Measurements from ENCODE around the gene CAGE1.
A peak's percentile ranks its signal among the peaks of the same experiment; 100 is the strongest.

CAGE1 gene

GRCh38 chr6:7401075-7401474, 11.5 kb upstream of the CAGE1 start:
- H3K14ac ChIP-seq (ENCODE audit: low read length): no peak overlapping the region
- no peaks in the 10 kb centered on the region for H3K9me3 ChIP-seq (replicated peaks in 1 of 2; ENCODE audit: control insufficient read depth in 2 of 2, insufficient read depth in 1 of 2, low read depth in 1 of 2, low read length in 2 of 2)
- peaks cover 11 to 96% of the 10 kb centered on the region in 2 donors for H3K36me3 ChIP-seq (replicated peaks in 1 of 2; ENCODE audit: control insufficient read depth in 2 of 2, insufficient read depth in 2 of 2, low read length in 2 of 2)
- H4K8ac ChIP-seq (ENCODE audit: low read depth, low read length): no peak overlapping the region
- H3K18ac ChIP-seq (ENCODE audit: low read length): no peak overlapping the region
- no peak overlapping the region for H2BK12ac ChIP-seq (ENCODE audit: low read length)
- no peak overlapping the region for H3K4me3 ChIP-seq (ENCODE audit: low read length in 2 of 2)
- no CpG with 5 or more reads among the region's 3 CpGs for WGBS, 2 donors (ENCODE audit: extremely low coverage in 2 of 2, insufficient read length in 2 of 2, insufficient replicate concordance in 1 of 2)
- no peak overlapping the region for H2AFZ ChIP-seq (ENCODE audit: low read length)
- H2BK15ac ChIP-seq (ENCODE audit: low read length): no peak overlapping the region
- DNase-seq (ENCODE audit: low spot score): no peak
- H3K9ac ChIP-seq (ENCODE audit: low read depth, low read length, poor library complexity): no peak overlapping the region
- H3K27ac ChIP-seq (replicated peaks; ENCODE audit: low read length): no peak overlapping the region
- no peak overlapping the region for H2BK120ac ChIP-seq (ENCODE audit: low read depth, low read length)
- no peaks in the 10 kb centered on the region for H3K4me1 ChIP-seq (ENCODE audit: control insufficient read depth in 2 of 2, insufficient read depth in 1 of 2, low read depth in 1 of 2, low read length in 2 of 2)
- no peak overlapping the region for H2BK5ac ChIP-seq (ENCODE audit: low read length)
- no peak overlapping the region for H3K23ac ChIP-seq (ENCODE audit: low read depth, low read length, poor library complexity)
- no peak overlapping the region for H2AK5ac ChIP-seq (ENCODE audit: low read depth, low read length)
- no peak overlapping the region for H3K4me2 ChIP-seq (ENCODE audit: insufficient read depth, low read length, poor library complexity, severe bottlenecking)
- H3K4ac ChIP-seq (ENCODE audit: low read length): no peak overlapping the region
- H3K79me1 ChIP-seq (ENCODE audit: low read depth, low read length): no peaks in the 10 kb centered on the region
- no peaks in the 10 kb centered on the region for H3K27me3 ChIP-seq (ENCODE audit: control insufficient read depth in 3 of 3, insufficient read depth in 3 of 3, low read depth in 1 of 3, low read length in 3 of 3)
- H4K91ac ChIP-seq (ENCODE audit: low read depth, low read length, poor library complexity): no peak overlapping the region

GRCh38 chr6:7392402-7392801, 2.9 kb upstream of the CAGE1 start:
- Histone ChIP-seq H3K4me3 (ENCODE audit: low read length in 2 of 2) (no peak overlapping the region), H3K9ac (ENCODE audit: low read depth, low read length, poor library complexity) (no peak overlapping the region), H3K4me2 (ENCODE audit: insufficient read depth, low read length, poor library complexity, severe bottlenecking) (no peak overlapping the region), H2AK5ac (ENCODE audit: low read depth, low read length) (no peak overlapping the region), H3K36me3 (replicated peaks in 1 of 2; ENCODE audit: control insufficient read depth in 2 of 2, insufficient read depth in 2 of 2, low read length in 2 of 2) (peaks cover 2 to 46% of the 10 kb centered on the region in 2 donors), H2AFZ (ENCODE audit: low read length) (no peak overlapping the region), H2BK120ac (ENCODE audit: low read depth, low read length) (no peak overlapping the region), H2BK12ac (ENCODE audit: low read length) (no peak overlapping the region), H3K4ac (ENCODE audit: low read length) (no peak overlapping the region), H2BK15ac (ENCODE audit: low read length) (no peak overlapping the region), H3K27me3 (ENCODE audit: control insufficient read depth in 3 of 3, insufficient read depth in 3 of 3, low read depth in 1 of 3, low read length in 3 of 3) (no peaks in the 10 kb centered on the region), H3K9me3 (replicated peaks in 1 of 2; ENCODE audit: control insufficient read depth in 2 of 2, insufficient read depth in 1 of 2, low read depth in 1 of 2, low read length in 2 of 2) (no peaks in the 10 kb centered on the region), H3K14ac (ENCODE audit: low read length) (no peak overlapping the region), H3K27ac (replicated peaks; ENCODE audit: low read length) (no peak overlapping the region), H3K79me1 (ENCODE audit: low read depth, low read length) (no peaks in the 10 kb centered on the region), H4K8ac (ENCODE audit: low read depth, low read length) (no peak overlapping the region), H4K91ac (ENCODE audit: low read depth, low read length, poor library complexity) (no peak overlapping the region), H3K23ac (ENCODE audit: low read depth, low read length, poor library complexity) (no peak overlapping the region), H2BK5ac (ENCODE audit: low read length) (no peak overlapping the region), H3K4me1 (ENCODE audit: control insufficient read depth in 2 of 2, insufficient read depth in 1 of 2, low read depth in 1 of 2, low read length in 2 of 2) (peaks cover 2% of the 10 kb centered on the region in 2 donors), H3K18ac (ENCODE audit: low read length) (no peak overlapping the region)
- no peak for DNase-seq (ENCODE audit: low spot score)
- WGBS, 2 donors (ENCODE audit: extremely low coverage in 2 of 2, insufficient read length in 2 of 2, insufficient replicate concordance in 1 of 2): no CpG with 5 or more reads among the region's 6 CpGs

DNA sequence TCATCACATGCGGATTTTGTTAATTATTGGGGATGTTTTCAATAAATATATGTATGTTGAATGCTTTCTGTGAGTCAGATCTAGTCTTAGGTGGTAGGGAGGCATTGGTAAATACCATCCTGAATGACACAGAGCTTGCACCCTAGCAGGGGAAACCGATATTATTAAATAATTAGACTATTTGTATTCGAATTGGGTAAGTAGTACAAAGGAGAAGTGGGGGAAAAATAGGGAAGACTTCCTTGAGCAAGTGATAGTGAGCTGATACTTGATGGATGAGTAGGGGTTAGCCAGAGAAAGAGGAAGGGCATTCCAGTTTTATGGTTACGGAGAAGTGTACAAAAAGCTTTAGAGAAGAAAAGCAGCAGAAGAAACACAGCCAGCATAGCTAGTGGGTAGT, 1.6 kb upstream of the CAGE1 start:
- Histone ChIP-seq H3K79me1 (ENCODE audit: low read depth, low read length) (no peaks in the 10 kb centered on the region), H3K9ac (ENCODE audit: low read depth, low read length, poor library complexity) (no peak overlapping the region), H3K4me3 (ENCODE audit: low read length in 2 of 2) (peak overlapping the region in 1 of 2 donors; percentile 73), H3K18ac (ENCODE audit: low read length) (no peak overlapping the region), H3K4ac (ENCODE audit: low read length) (no peak overlapping the region), H2BK5ac (ENCODE audit: low read length) (no peak overlapping the region), H2BK120ac (ENCODE audit: low read depth, low read length) (no peak overlapping the region), H2BK15ac (ENCODE audit: low read length) (no peak overlapping the region), H3K27me3 (ENCODE audit: control insufficient read depth in 3 of 3, insufficient read depth in 3 of 3, low read depth in 1 of 3, low read length in 3 of 3) (no peaks in the 10 kb centered on the region), H3K9me3 (replicated peaks in 1 of 2; ENCODE audit: control insufficient read depth in 2 of 2, insufficient read depth in 1 of 2, low read depth in 1 of 2, low read length in 2 of 2) (no peaks in the 10 kb centered on the region), H4K91ac (ENCODE audit: low read depth, low read length, poor library complexity) (no peak overlapping the region), H3K4me2 (ENCODE audit: insufficient read depth, low read length, poor library complexity, severe bottlenecking) (no peak overlapping the region), H3K14ac (ENCODE audit: low read length) (no peak overlapping the region), H2BK12ac (ENCODE audit: low read length) (no peak overlapping the region), H3K36me3 (replicated peaks in 1 of 2; ENCODE audit: control insufficient read depth in 2 of 2, insufficient read depth in 2 of 2, low read length in 2 of 2) (peaks cover 2 to 33% of the 10 kb centered on the region in 2 donors), H2AK5ac (ENCODE audit: low read depth, low read length) (no peak overlapping the region), H2AFZ (ENCODE audit: low read length) (no peak overlapping the region), H3K27ac (replicated peaks; ENCODE audit: low read length) (no peak overlapping the region), H3K4me1 (ENCODE audit: control insufficient read depth in 2 of 2, insufficient read depth in 1 of 2, low read depth in 1 of 2, low read length in 2 of 2) (peaks cover 2% of the 10 kb centered on the region in 2 donors), H3K23ac (ENCODE audit: low read depth, low read length, poor library complexity) (no peak overlapping the region), H4K8ac (ENCODE audit: low read depth, low read length) (no peak overlapping the region)
- WGBS, 2 donors (ENCODE audit: extremely low coverage in 2 of 2, insufficient read length in 2 of 2, insufficient replicate concordance in 1 of 2): no CpG with 5 or more reads among the region's 4 CpGs
- DNase-seq (ENCODE audit: low spot score): no peak

DNA sequence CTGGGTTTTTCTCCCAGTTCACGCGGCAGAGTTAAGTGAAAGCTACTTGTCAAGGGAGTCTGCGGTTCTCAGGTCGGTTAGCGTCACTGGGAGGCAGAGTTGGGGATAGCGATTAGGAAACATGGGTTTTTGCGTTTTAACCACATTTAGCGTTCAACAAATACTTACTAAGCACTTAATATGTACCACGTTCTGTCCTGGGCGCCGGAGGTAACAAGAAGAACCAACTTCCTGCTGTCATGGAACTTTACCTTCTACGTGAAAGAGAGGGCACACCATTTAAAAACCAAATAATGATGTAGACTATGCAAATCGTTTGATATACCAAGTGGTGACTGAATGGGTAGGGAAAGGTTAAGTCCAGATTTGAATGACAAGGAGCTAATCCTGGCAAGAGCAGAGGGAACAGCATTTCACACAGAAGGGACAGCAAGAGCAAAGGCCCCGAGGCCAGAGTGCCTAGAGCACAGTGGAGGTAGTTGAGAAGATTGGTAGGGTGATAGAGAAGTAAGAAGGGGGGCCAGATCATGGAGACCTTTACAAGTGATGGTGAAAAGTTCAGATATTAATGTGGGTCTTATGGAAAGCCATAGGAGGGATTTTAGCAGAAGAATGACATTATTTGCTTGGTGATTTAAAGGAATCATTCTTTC, 810 bp upstream of the CAGE1 start:
- Histone ChIP-seq H3K27ac (replicated peaks; ENCODE audit: low read length) (no peak overlapping the region), H3K14ac (ENCODE audit: low read length) (no peak overlapping the region), H2AFZ (ENCODE audit: low read length) (peak overlapping the region; percentile 95), H3K4me2 (ENCODE audit: insufficient read depth, low read length, poor library complexity, severe bottlenecking) (peak overlapping the region; percentile 74), H3K36me3 (replicated peaks in 1 of 2; ENCODE audit: control insufficient read depth in 2 of 2, insufficient read depth in 2 of 2, low read length in 2 of 2) (peaks cover 2 to 25% of the 10 kb centered on the region in 2 donors), H2BK15ac (ENCODE audit: low read length) (no peak overlapping the region), H4K91ac (ENCODE audit: low read depth, low read length, poor library complexity) (no peak overlapping the region), H3K4me1 (ENCODE audit: control insufficient read depth in 2 of 2, insufficient read depth in 1 of 2, low read depth in 1 of 2, low read length in 2 of 2) (peaks cover 2% of the 10 kb centered on the region in 2 donors), H3K4me3 (ENCODE audit: low read length in 2 of 2) (peak overlapping the region; percentile 73 to 91), H3K9ac (ENCODE audit: low read depth, low read length, poor library complexity) (no peak overlapping the region), H3K4ac (ENCODE audit: low read length) (no peak overlapping the region), H2BK120ac (ENCODE audit: low read depth, low read length) (no peak overlapping the region), H3K18ac (ENCODE audit: low read length) (no peak overlapping the region), H4K8ac (ENCODE audit: low read depth, low read length) (no peak overlapping the region), H3K27me3 (ENCODE audit: control insufficient read depth in 3 of 3, insufficient read depth in 3 of 3, low read depth in 1 of 3, low read length in 3 of 3) (no peaks in the 10 kb centered on the region), H2BK12ac (ENCODE audit: low read length) (no peak overlapping the region), H3K79me1 (ENCODE audit: low read depth, low read length) (no peaks in the 10 kb centered on the region), H3K9me3 (replicated peaks in 1 of 2; ENCODE audit: control insufficient read depth in 2 of 2, insufficient read depth in 1 of 2, low read depth in 1 of 2, low read length in 2 of 2) (no peaks in the 10 kb centered on the region), H3K23ac (ENCODE audit: low read depth, low read length, poor library complexity) (no peak overlapping the region), H2AK5ac (ENCODE audit: low read depth, low read length) (no peak overlapping the region), H2BK5ac (ENCODE audit: low read length) (no peak overlapping the region)
- DNase-seq (ENCODE audit: low spot score): no peak
- no CpG with 5 or more reads among the region's 14 CpGs for WGBS, 2 donors (ENCODE audit: extremely low coverage in 2 of 2, insufficient read length in 2 of 2, insufficient replicate concordance in 1 of 2)

Data from neuronal stem cell (in vitro differentiated cells).